Brain microvascular endothelial cell (primary cell): ENCODE data around the gene STXBP5.

Experiments used
- DNase-seq: peaks from one replicate; pipeline ENCODE4 v3.0.0-alpha.2; 2020
- H3K27ac ChIP-seq: fragments of 250-450 bp; sonication (Bioruptor Pico); 2 replicates; pipeline ENCODE4 v1.5.1; 2020; ENCODE audit warnings: mild to moderate bottlenecking, moderate library complexity
- H3K27me3 ChIP-seq: fragments of 250-450 bp; sonication (Bioruptor Pico); replicated peaks from 2 replicates; pipeline ENCODE4 v1.5.1; 2020; ENCODE audit warnings: mild to moderate bottlenecking
- H3K36me3 ChIP-seq: fragments of 250-450 bp; sonication (Bioruptor Pico); replicated peaks from 2 replicates; pipeline ENCODE4 v1.5.1; 2020; ENCODE audit warnings: mild to moderate bottlenecking
- H3K4me3 ChIP-seq: 2 replicates; pipeline ENCODE4 v1.5.1; 2011; ENCODE audit warnings: low read depth, mild to moderate bottlenecking, control low read depth, low read length, moderate library complexity
- in situ Hi-C: cut with HindIII; loops from 2 replicates; pipeline ENCODE4 v1.10.0; 2017; ENCODE audit warnings: low sequenced_read_pairs, low pct_ligation_motif_present
- TF ChIP-seq, protein P1 (sequence below): IDR thresholded peaks from 2 replicates; pipeline ENCODE4 v1.5.1; 2011; ENCODE audit warnings: low read depth, mild to moderate bottlenecking, moderate library complexity, low read length, control low read depth, inconsistent platforms; ENCODE audit errors: missing control alignments

STXBP5 gene

DNA sequence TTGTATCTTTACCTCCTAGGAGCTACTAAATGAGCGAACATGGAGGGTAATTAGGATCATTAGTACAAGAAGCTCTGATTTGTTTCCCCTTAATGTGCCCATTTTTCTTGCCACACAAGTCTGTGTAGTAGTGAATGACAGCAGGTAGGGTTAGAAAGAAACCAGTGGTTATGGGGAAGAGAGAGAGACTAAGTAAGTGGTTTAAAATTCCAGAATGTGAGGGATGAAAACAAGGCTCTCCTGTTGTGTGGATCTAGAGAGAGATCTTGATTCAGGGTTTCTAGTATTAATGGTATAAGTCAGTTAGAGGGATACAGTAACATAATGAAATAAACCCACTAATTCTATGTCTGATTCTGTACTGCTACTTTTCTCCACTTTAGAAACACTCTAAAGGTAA, 22.7 kb downstream of the STXBP5 start:
- peaks cover 4% of the 10 kb centered on the region for H3K36me3 ChIP-seq
- DNase-seq = no peak
- in situ Hi-C loops = no loop called here
- TF ChIP-seq, protein P1, sequence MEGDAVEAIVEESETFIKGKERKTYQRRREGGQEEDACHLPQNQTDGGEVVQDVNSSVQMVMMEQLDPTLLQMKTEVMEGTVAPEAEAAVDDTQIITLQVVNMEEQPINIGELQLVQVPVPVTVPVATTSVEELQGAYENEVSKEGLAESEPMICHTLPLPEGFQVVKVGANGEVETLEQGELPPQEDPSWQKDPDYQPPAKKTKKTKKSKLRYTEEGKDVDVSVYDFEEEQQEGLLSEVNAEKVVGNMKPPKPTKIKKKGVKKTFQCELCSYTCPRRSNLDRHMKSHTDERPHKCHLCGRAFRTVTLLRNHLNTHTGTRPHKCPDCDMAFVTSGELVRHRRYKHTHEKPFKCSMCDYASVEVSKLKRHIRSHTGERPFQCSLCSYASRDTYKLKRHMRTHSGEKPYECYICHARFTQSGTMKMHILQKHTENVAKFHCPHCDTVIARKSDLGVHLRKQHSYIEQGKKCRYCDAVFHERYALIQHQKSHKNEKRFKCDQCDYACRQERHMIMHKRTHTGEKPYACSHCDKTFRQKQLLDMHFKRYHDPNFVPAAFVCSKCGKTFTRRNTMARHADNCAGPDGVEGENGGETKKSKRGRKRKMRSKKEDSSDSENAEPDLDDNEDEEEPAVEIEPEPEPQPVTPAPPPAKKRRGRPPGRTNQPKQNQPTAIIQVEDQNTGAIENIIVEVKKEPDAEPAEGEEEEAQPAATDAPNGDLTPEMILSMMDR = no peak
- H3K4me3 ChIP-seq = no peak overlapping the region
- no peaks in the 10 kb centered on the region for H3K27me3 ChIP-seq
- no peak overlapping the region for H3K27ac ChIP-seq

DNA sequence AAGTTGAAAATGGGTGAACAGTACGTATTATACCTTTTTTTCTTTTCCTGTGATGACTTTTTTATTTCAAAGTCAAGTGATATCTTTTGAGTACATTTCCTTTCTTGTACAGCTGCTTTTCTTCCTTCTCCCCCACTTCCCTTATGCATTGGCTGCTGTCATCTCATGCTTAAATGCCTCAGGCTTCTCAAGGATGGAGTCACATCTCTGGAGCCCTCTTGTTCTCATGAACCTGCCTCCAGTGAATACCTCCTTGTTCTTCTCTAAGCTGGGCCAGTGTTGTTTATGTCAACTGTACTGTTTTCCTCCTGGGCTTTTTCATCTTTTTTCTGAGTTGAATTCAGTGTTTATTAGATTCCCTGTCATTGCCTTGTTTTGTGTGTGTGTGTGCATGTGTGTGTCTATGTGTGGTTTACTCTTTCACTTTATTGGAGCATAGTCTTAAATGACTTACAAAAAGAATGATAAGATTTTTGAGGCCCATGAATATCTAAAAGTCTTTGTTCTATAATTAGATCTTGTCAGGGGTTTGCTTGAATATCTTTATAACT, 23.6 kb downstream of the STXBP5 start:
- TF ChIP-seq, protein P1 = no peak
- Histone ChIP-seq H3K27ac (no peak overlapping the region), H3K4me3 (no peak overlapping the region), H3K36me3 (peaks cover 2% of the 10 kb centered on the region), H3K27me3 (no peaks in the 10 kb centered on the region)
- DNase-seq = no peak
- in situ Hi-C loops = no loop called here

DNA sequence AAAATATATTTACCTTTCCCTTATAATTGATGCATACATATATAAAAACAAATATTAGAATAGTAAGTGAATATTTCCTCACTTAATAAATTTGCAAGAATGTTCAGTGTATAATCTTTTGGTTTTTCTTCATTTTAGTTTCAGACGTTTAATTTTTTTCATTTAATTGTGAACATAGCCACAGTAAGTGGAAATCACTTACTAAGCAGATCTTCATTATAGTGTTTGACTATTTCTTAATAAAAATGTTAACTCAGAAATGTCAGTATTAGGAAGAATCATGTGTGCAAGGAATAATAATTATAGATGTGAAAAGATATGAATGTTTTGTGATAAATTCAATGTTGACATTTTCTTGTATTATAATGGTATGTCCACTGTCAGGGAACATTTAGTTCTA, 27.4 kb downstream of the STXBP5 start:
- H3K4me3 ChIP-seq = no peak overlapping the region
- no peaks in the 10 kb centered on the region for H3K27me3 ChIP-seq
- TF ChIP-seq, protein P1 = no peak
- in situ Hi-C loops = no loop called here
- no peak overlapping the region for H3K27ac ChIP-seq
- no peak for DNase-seq
- no peaks in the 10 kb centered on the region for H3K36me3 ChIP-seq

DNA sequence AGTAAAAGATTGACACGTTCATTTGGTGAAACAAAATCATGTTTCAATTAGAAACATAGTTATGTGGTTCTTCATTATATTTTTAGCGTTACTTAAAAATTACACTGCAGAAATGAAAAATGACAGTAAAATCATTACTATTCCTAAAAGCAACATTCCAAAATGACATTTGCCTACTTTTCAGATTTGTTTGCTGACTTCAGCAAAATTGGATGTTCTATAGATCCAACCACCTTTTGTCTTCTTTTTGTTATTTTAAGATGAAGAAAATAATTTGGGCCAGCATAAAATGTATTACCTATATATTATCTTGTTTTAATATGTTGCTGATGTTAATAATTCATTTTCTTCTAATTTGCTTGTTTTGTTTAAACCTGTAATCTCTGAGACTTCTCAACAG, 30.5 kb downstream of the STXBP5 start:
- Histone ChIP-seq H3K27me3 (no peaks in the 10 kb centered on the region), H3K27ac (no peak overlapping the region), H3K4me3 (no peak overlapping the region), H3K36me3 (no peaks in the 10 kb centered on the region)
- TF ChIP-seq, protein P1 = no peak
- no peak for DNase-seq
- in situ Hi-C loops = no loop called here

DNA sequence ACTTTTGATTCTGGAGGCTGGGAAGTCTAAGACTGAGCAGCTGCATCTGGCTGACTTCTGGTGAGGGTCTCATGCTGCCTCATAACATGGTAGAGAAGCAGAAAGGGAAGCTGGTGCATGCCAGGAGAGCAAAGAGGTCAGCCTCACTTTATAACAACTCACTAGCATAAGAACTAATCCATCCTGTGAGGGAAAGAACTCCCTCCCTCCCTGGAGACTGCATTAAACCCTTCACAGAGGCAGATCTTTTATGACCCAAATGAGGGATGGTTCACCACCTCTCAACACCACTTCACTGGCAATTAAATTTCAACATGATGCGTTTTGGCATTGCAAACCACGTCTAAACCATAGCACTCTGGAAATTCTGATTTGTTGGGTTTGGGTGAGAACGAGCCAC, 33.9 kb downstream of the STXBP5 start:
- TF ChIP-seq, protein P1 = no peak
- H3K27ac ChIP-seq = no peak overlapping the region
- in situ Hi-C loops = no loop called here
- no peaks in the 10 kb centered on the region for H3K27me3 ChIP-seq
- no peak for DNase-seq
- H3K36me3 ChIP-seq = peaks cover 7% of the 10 kb centered on the region
- H3K4me3 ChIP-seq = no peak overlapping the region

DNA sequence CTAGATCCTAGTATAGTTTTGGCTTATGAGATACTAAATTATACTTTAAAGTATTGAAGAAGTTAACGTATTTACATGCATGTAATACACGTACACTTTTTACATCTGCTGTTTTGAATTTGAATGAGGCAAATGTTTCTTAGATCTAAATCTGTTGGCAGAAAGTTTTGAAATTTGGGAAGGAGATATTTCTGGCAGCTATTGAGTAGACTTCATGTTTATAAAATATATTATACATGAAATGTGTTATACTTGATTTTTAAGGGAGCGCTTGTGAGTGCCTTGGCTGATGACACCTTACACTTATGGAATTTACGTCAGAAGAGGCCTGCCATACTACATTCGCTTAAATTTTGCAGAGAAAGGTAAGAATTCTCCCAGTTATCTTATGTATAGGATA, 34.7 kb downstream of the STXBP5 start:
- Histone ChIP-seq H3K36me3 (peaks cover 7% of the 10 kb centered on the region), H3K4me3 (no peak overlapping the region), H3K27me3 (no peaks in the 10 kb centered on the region), H3K27ac (no peak overlapping the region)
- TF ChIP-seq, protein P1 = no peak
- in situ Hi-C loops = no loop called here
- DNase-seq = no peak
